K562 (cell line): Measurements from ENCODE around the gene RHD. TPM values are rescaled to one million over a fixed set of nuclear protein-coding genes. Genes with fewer than 3 reads are reported as not detected.
A peak's percentile ranks its signal among the peaks of the same experiment; 100 is the strongest.

ENCODE experiments used
- DEAF1 ChIP-seq: fragments of 450-650 bp; formaldehyde crosslinking; IDR thresholded peaks from 2 replicates; pipeline ENCODE4 v1.4.0; 2020; ENCODE audit warnings: mild to moderate bottlenecking, moderate library complexity
- DPF2 ChIP-seq: fragments of 450-650 bp; IDR thresholded peaks from 2 replicates; pipeline ENCODE4 v1.6.1; 2016
- ESRRB ChIP-seq: fragments of 250-450 bp; sonication (Bioruptor Pico); IDR thresholded peaks from 2 replicates; pipeline ENCODE4 v1.5.0; 2020; ENCODE audit warnings: mild to moderate bottlenecking, moderate library complexity, borderline replicate concordance
- ETV1 ChIP-seq: fragments of 450-650 bp; conservative IDR thresholded peaks from 2 replicates; pipeline ENCODE4 v1.6.1; 2016; ENCODE audit warnings: missing genetic modification characterization, control low read depth, low read depth, missing compliant biosample characterization
- GATAD2B ChIP-seq: fragments of 450-650 bp; IDR thresholded peaks from 2 replicates; pipeline ENCODE4 v1.6.1; 2017; ENCODE audit warnings: mild to moderate bottlenecking, borderline replicate concordance
- HNRNPK ChIP-seq: fragments of 200-400 bp; formaldehyde crosslinking; IDR thresholded peaks from one replicate; pipeline ENCODE4 v1.6.1; 2018; ENCODE audit warnings: mild to moderate bottlenecking, low read depth, low read length; ENCODE audit not compliant: poor library complexity, severe bottlenecking
- HOXB6 ChIP-seq: fragments of 250-450 bp; sonication (Bioruptor Pico); IDR thresholded peaks from 2 replicates; pipeline ENCODE4 v1.5.1; 2022; ENCODE audit warnings: mild to moderate bottlenecking, borderline replicate concordance
- KAT8 ChIP-seq: fragments of 450-650 bp; IDR thresholded peaks from 2 replicates; pipeline ENCODE4 v1.6.1; 2016; ENCODE audit warnings: low read depth, mild to moderate bottlenecking
- KHSRP ChIP-seq: fragments of 450-650 bp; IDR thresholded peaks from 2 replicates; pipeline ENCODE4 v1.6.1; 2017
- LCOR ChIP-seq: sonication (generic); formaldehyde crosslinking; IDR thresholded peaks from 2 replicates; pipeline ENCODE4 v1.8.0; 2022; ENCODE audit warnings: mild to moderate bottlenecking, missing genetic modification reagents
- MAZ ChIP-seq, 2 experiments: fragments of 450-650 bp in 1 of 2; sonication (generic) in 1 of 2; formaldehyde crosslinking; IDR thresholded peaks in 1 of 2; conservative IDR thresholded peaks in 1 of 2; 2 replicates each; pipeline versions ENCODE4 v1.4.0 to v1.5.0; 2020; ENCODE audit warnings: mild to moderate bottlenecking in 1 of 2, missing genetic modification reagents in 1 of 2
- MCM5 ChIP-seq: fragments of 450-650 bp; IDR thresholded peaks from 2 replicates; pipeline ENCODE4 v1.6.1; 2016; ENCODE audit warnings: low read depth
- PHF8 ChIP-seq: fragments of 200-600 bp; sonication (generic); IDR thresholded peaks from 2 replicates; pipeline ENCODE4 v1.6.1; 2012; ENCODE audit warnings: mixed run types, mild to moderate bottlenecking, inconsistent platforms, low read length, moderate library complexity, borderline replicate concordance
- PHTF2 ChIP-seq: fragments of 250-450 bp; sonication (Bioruptor Pico); IDR thresholded peaks from 2 replicates; pipeline ENCODE4 v1.5.0; 2021; ENCODE audit warnings: mild to moderate bottlenecking
- RBM25 ChIP-seq: fragments of 200-400 bp; formaldehyde crosslinking; IDR thresholded peaks from 2 replicates; pipeline ENCODE4 v1.6.1; 2018; ENCODE audit warnings: low read length, low read depth, moderate library complexity; ENCODE audit not compliant: severe bottlenecking
- TARDBP ChIP-seq: fragments of 450-650 bp; IDR thresholded peaks from 2 replicates; pipeline ENCODE4 v1.6.1; 2016
- WHSC1 ChIP-seq: IDR thresholded peaks from one replicate; pipeline ENCODE4 v1.6.1; 2012; ENCODE audit warnings: low read length, control low read depth, inconsistent platforms
- ZNF639 ChIP-seq, 2 experiments: fragments of 200-800 bp in 1 of 2; sonication (Bioruptor generic) in 1 of 2; sonication (generic) in 1 of 2; formaldehyde crosslinking in 1 of 2; IDR thresholded peaks in 1 of 2; conservative IDR thresholded peaks in 1 of 2; 2 replicates each; pipeline versions ENCODE4 v1.5.0 to v1.6.1; 2016 to 2020; ENCODE audit warnings: missing compliant biosample characterization in 1 of 2, missing genetic modification characterization in 1 of 2, missing genetic modification reagents in 1 of 2
- ZNF668 ChIP-seq: fragments of 250-450 bp; sonication (Bioruptor Pico); IDR thresholded peaks from 2 replicates; pipeline ENCODE4 v1.8.0; 2022; ENCODE audit warnings: mild to moderate bottlenecking, inconsistent platforms
- ZNF79 ChIP-seq: fragments of 250-450 bp; sonication (Bioruptor Pico); IDR thresholded peaks from 2 replicates; pipeline ENCODE4 v1.4.0; 2020; ENCODE audit warnings: low read depth, mild to moderate bottlenecking, moderate library complexity
- polyA plus RNA-seq, 8 experiments: library from polyadenylated mRNA; depleted of rRNA in 4 of 8; stranded (reverse) in 5 of 8; unstranded in 3 of 8; fragments of >200 nt; fragmentation: Nextera tagmentation in 2 of 8; fragmentation: Illumina TruSeq in 1 of 8; extraction: Ambion mirVana in 2 of 8; extraction: Trizol in 1 of 8; gene quantifications; 2 replicates each; pipeline versions ENCODE4 v1.2.1 to v1.2.3, GENCODE V29; 2011 to 2014; ENCODE audit warnings: inconsistent platforms in 1 of 8, missing spikeins in 1 of 8
- total RNA-seq, 7 experiments: library from RNA; depleted of rRNA in 6 of 7; stranded (reverse); fragments of >200 nt in 6 of 7; fragmentation: Illumina TruSeq in 2 of 7; extraction: Trizol in 2 of 7; gene quantifications; 2 replicates each; pipeline versions ENCODE4 v1.2.1 to v1.2.3, GENCODE V29; 2011 to 2021; ENCODE audit warnings: low replicate concordance in 1 of 7
- TF ChIP-seq, protein P1 (sequence below): fragments of 450-650 bp; IDR thresholded peaks from 2 replicates; pipeline ENCODE4 v1.6.1; 2018; ENCODE audit not compliant: partially characterized antibody

The RHD gene
- total and polyA plus RNA-seq, 9 of the 15 experiments (the other 6 are each of a cell fraction or from before 2014, with no cell fraction given): 8.8 to 32.4 (median 15.0) TPM

GRCh38 chr1:25232866-25233784 lies 39.2 kb upstream of the RHD start (continued):
- TF ChIP-seq MAZ (CRISPR knock-in tag; conservative IDR thresholded peaks at IDR 0.05 in 1 of 2, IDR thresholded peaks at IDR 0.05 in 1 of 2) (peak; percentile 70 to 72), PHF8 (no peak), HOXB6 (no peak), RBM25 (no peak), KAT8 (no peak), HNRNPK (no peak), ETV1 (no peak; the same call in 1 of the 2 replicates), KHSRP (no peak), DEAF1 (CRISPR knock-in tag) (no peak), GATAD2B (peak; percentile 60; the same call in 1 of the 2 replicates), PHTF2 (CRISPR knock-in tag) (peak; percentile 77), MCM5 (no peak), DPF2 (peak; percentile 86; the same call in 1 of the 2 replicates), ZNF668 (CRISPR knock-in tag) (peak; percentile 77; the same call in 1 of the 2 replicates), WHSC1 (no peak), ESRRB (CRISPR knock-in tag) (no peak), ZNF79 (CRISPR knock-in tag) (0 out of 2 replicates have a peak, but pooled peaks have one; percentile 3), ZNF639 (CRISPR knock-in tag; conservative IDR thresholded peaks at IDR 0.05 in 1 of 2, IDR thresholded peaks at IDR 0.05 in 1 of 2) (peak in 1 of 2 experiments; percentile 36; a peak in 2 of 4 replicates), LCOR (no peak; the same call in 1 of the 2 replicates), TARDBP (no peak)
- TF ChIP-seq, protein P1, sequence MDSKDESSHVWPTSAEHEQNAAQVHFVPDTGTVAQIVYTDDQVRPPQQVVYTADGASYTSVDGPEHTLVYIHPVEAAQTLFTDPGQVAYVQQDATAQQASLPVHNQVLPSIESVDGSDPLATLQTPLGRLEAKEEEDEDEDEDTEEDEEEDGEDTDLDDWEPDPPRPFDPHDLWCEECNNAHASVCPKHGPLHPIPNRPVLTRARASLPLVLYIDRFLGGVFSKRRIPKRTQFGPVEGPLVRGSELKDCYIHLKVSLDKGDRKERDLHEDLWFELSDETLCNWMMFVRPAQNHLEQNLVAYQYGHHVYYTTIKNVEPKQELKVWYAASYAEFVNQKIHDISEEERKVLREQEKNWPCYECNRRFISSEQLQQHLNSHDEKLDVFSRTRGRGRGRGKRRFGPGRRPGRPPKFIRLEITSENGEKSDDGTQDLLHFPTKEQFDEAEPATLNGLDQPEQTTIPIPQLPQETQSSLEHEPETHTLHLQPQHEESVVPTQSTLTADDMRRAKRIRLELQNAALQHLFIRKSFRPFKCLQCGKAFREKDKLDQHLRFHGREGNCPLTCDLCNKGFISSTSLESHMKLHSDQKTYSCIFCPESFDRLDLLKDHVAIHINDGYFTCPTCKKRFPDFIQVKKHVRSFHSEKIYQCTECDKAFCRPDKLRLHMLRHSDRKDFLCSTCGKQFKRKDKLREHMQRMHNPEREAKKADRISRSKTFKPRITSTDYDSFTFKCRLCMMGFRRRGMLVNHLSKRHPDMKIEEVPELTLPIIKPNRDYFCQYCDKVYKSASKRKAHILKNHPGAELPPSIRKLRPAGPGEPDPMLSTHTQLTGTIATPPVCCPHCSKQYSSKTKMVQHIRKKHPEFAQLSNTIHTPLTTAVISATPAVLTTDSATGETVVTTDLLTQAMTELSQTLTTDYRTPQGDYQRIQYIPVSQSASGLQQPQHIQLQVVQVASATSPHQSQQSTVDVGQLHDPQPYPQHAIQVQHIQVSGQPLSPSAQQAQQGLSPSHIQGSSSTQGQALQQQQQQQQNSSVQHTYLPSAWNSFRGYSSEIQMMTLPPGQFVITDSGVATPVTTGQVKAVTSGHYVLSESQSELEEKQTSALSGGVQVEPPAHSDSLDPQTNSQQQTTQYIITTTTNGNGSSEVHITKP: peak; percentile 73
